Measurements from ENCODE around the gene PLEKHN1.
A peak's percentile ranks its signal among the peaks of the same experiment; 100 is the strongest.

Gene PLEKHN1

DNA sequence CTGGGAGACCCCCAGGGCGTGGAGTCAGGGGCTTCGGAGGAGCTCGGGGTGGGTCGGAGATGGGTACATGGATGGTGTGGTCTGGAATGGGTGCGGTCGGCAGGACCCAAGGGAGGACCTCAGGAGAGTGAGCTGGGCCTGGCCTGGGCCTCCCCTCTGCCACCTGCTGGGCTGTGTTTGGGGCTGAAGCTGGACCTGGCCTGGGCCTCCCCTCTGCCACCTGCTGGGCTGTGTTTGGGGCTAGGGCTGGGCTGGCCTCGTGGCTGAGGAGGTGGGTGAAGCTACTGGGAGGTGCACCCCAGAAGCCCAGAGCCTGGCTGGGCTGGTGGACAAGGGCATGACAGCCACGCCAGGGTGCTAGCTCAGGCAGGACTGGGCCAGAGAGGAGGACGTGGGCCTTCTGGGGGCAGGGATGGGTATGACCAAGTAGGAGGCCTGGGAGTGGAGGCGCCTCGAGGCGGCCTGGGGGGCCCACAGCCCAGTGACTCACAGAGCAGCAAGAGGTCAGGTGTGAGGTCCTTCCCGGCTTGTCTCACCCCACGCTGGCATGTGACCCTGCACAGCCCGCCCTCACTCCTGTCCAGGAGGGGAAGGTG is 28.1 kb upstream of the PLEKHN1 start:
- H3K9ac ChIP-seq (ENCODE audit: low read length in 5 of 5) = no peak overlapping the region
- no peak overlapping the region for H3K27ac ChIP-seq (ENCODE audit: low read depth, low read length)
- H3K4me1 ChIP-seq (ENCODE audit: control insufficient read depth in 5 of 5, insufficient read depth in 5 of 5, low read length in 5 of 5) = peaks cover 0 to 37% (median 28%) of the 10 kb centered on the region in 5 donors
- peaks cover 57 to 68% (median 65%) of the 10 kb centered on the region in 5 donors for H3K27me3 ChIP-seq (ENCODE audit: control insufficient read depth in 5 of 5, insufficient read depth in 4 of 5, low read length in 5 of 5)
- H3K36me3 ChIP-seq (ENCODE audit: control insufficient read depth in 5 of 5, insufficient read depth in 5 of 5, low read length in 5 of 5) = no peaks in the 10 kb centered on the region
- H3K9me3 ChIP-seq (ENCODE audit: control insufficient read depth in 5 of 5, low read length in 5 of 5) = no peaks in the 10 kb centered on the region
- no peak overlapping the region for H3K4me3 ChIP-seq (ENCODE audit: low read depth in 1 of 5, low read length in 5 of 5)

GRCh38 chr1:938711-939489 is 27.4 kb upstream of the PLEKHN1 start:
- Histone ChIP-seq H3K9ac (ENCODE audit: low read length in 5 of 5) (no peak overlapping the region), H3K9me3 (ENCODE audit: control insufficient read depth in 5 of 5, low read length in 5 of 5) (no peaks in the 10 kb centered on the region), H3K36me3 (ENCODE audit: control insufficient read depth in 5 of 5, insufficient read depth in 5 of 5, low read length in 5 of 5) (no peaks in the 10 kb centered on the region), H3K27me3 (ENCODE audit: control insufficient read depth in 5 of 5, insufficient read depth in 4 of 5, low read length in 5 of 5) (peaks cover 56 to 68% (median 61%) of the 10 kb centered on the region in 5 donors), H3K4me1 (ENCODE audit: control insufficient read depth in 5 of 5, insufficient read depth in 5 of 5, low read length in 5 of 5) (peaks cover 0 to 37% (median 28%) of the 10 kb centered on the region in 5 donors), H3K27ac (ENCODE audit: low read depth, low read length) (no peak overlapping the region), H3K4me3 (ENCODE audit: low read depth in 1 of 5, low read length in 5 of 5) (no peak overlapping the region)

GRCh38 chr1:939511-940106 is 26.7 kb upstream of the PLEKHN1 start:
- peaks cover 0 to 37% (median 28%) of the 10 kb centered on the region in 5 donors for H3K4me1 ChIP-seq (ENCODE audit: control insufficient read depth in 5 of 5, insufficient read depth in 5 of 5, low read length in 5 of 5)

GRCh38 chr1:940107-941014 is 25.9 kb upstream of the PLEKHN1 start:
- no peak overlapping the region for H3K27ac ChIP-seq (ENCODE audit: low read depth, low read length)

More at GRCh38 chr1:939511-940106, 26.7 kb upstream of the PLEKHN1 start:
- Histone ChIP-seq H3K36me3 (ENCODE audit: control insufficient read depth in 5 of 5, insufficient read depth in 5 of 5, low read length in 5 of 5) (peaks cover 0 to 2% (median 0%) of the 10 kb centered on the region in 5 donors), H3K4me3 (ENCODE audit: low read depth in 1 of 5, low read length in 5 of 5) (peak overlapping the region in 2 of 5 donors; percentile 15 to 26), H3K9ac (ENCODE audit: low read length in 5 of 5) (no peak overlapping the region), H3K9me3 (ENCODE audit: control insufficient read depth in 5 of 5, low read length in 5 of 5) (no peaks in the 10 kb centered on the region), H3K27me3 (ENCODE audit: control insufficient read depth in 5 of 5, insufficient read depth in 4 of 5, low read length in 5 of 5) (peaks cover 56 to 68% (median 61%) of the 10 kb centered on the region in 5 donors), H3K27ac (ENCODE audit: low read depth, low read length) (no peak overlapping the region)

DNA sequence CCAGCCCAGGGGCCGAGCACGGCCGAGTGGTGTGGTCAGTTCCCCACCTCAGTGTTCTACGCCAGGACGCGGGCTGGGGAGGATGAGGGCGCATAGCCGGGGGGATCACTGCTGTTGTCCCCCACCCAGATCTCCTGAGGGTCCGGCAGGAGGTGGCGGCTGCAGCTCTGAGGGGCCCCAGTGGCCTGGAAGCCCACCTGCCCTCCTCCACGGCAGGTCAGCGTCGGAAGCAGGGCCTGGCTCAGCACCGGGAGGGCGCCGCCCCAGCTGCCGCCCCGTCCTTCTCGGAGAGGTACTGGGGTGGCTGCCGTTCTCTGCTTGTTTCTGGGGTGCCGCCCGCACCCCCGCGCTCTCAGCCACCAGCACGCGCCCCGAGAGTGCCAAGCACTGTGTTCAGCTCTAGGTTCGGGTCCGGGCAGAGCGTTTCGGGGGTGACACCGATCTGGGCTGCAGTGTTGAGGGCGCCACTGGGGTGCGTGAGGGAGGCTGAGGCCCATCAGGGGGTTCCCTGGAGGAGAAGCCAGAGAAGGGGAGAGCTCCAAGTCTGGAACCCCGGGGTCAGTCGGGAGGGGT is 25.2 kb upstream of the PLEKHN1 start:
- H3K4me1 ChIP-seq (ENCODE audit: control insufficient read depth in 5 of 5, insufficient read depth in 5 of 5, low read length in 5 of 5) = peaks cover 0 to 28% (median 22%) of the 10 kb centered on the region in 5 donors
- H3K27me3 ChIP-seq (ENCODE audit: control insufficient read depth in 5 of 5, insufficient read depth in 4 of 5, low read length in 5 of 5) = peaks cover 47 to 56% (median 52%) of the 10 kb centered on the region in 5 donors
- H3K9me3 ChIP-seq (ENCODE audit: control insufficient read depth in 5 of 5, low read length in 5 of 5) = no peaks in the 10 kb centered on the region
- H3K9ac ChIP-seq (ENCODE audit: low read length in 5 of 5) = no peak overlapping the region
- H3K4me3 ChIP-seq (ENCODE audit: low read depth in 1 of 5, low read length in 5 of 5) = peak overlapping the region in 2 of 5 donors; percentile 48 to 61
- H3K27ac ChIP-seq (ENCODE audit: low read depth, low read length) = no peak overlapping the region
- H3K36me3 ChIP-seq (ENCODE audit: control insufficient read depth in 5 of 5, insufficient read depth in 5 of 5, low read length in 5 of 5) = peaks cover 0 to 17% (median 13%) of the 10 kb centered on the region in 5 donors

More at GRCh38 chr1:940107-941014, 25.9 kb upstream of the PLEKHN1 start:
- Histone ChIP-seq H3K27me3 (ENCODE audit: control insufficient read depth in 5 of 5, insufficient read depth in 4 of 5, low read length in 5 of 5) (peaks cover 54 to 62% (median 56%) of the 10 kb centered on the region in 5 donors), H3K9ac (ENCODE audit: low read length in 5 of 5) (no peak overlapping the region), H3K36me3 (ENCODE audit: control insufficient read depth in 5 of 5, insufficient read depth in 5 of 5, low read length in 5 of 5) (peaks cover 0 to 10% (median 5%) of the 10 kb centered on the region in 5 donors), H3K4me3 (ENCODE audit: low read depth in 1 of 5, low read length in 5 of 5) (peak overlapping the region in 4 of 5 donors; percentile 27 to 61 (median 46)), H3K9me3 (ENCODE audit: control insufficient read depth in 5 of 5, low read length in 5 of 5) (no peaks in the 10 kb centered on the region), H3K4me1 (ENCODE audit: control insufficient read depth in 5 of 5, insufficient read depth in 5 of 5, low read length in 5 of 5) (peaks cover 0 to 34% (median 28%) of the 10 kb centered on the region in 5 donors)

- Histone ChIP-seq H3K4me1 (ENCODE audit: control insufficient read depth in 5 of 5, insufficient read depth in 5 of 5, low read length in 5 of 5) (peaks cover 0 to 28% (median 22%) of the 10 kb centered on the region in 5 donors), H3K27ac (ENCODE audit: low read depth, low read length) (no peak overlapping the region), H3K9ac (ENCODE audit: low read length in 5 of 5) (no peak overlapping the region), H3K4me3 (ENCODE audit: low read depth in 1 of 5, low read length in 5 of 5) (peak overlapping the region in 1 of 5 donors; percentile 61), H3K9me3 (ENCODE audit: control insufficient read depth in 5 of 5, low read length in 5 of 5) (no peaks in the 10 kb centered on the region), H3K27me3 (ENCODE audit: control insufficient read depth in 5 of 5, insufficient read depth in 4 of 5, low read length in 5 of 5) (peaks cover 41 to 50% (median 47%) of the 10 kb centered on the region in 5 donors), H3K36me3 (ENCODE audit: control insufficient read depth in 5 of 5, insufficient read depth in 5 of 5, low read length in 5 of 5) (peaks cover 0 to 23% (median 20%) of the 10 kb centered on the region in 5 donors)
These were observed 24.5 kb upstream of the PLEKHN1 start for GRCh38 chr1:941588-942383.

GRCh38 chr1:942411-942821 is 23.9 kb upstream of the PLEKHN1 start:
- no peak overlapping the region for H3K4me3 ChIP-seq (ENCODE audit: low read depth in 1 of 5, low read length in 5 of 5)
- peaks cover 0 to 28% (median 22%) of the 10 kb centered on the region in 5 donors for H3K4me1 ChIP-seq (ENCODE audit: control insufficient read depth in 5 of 5, insufficient read depth in 5 of 5, low read length in 5 of 5)
- H3K27ac ChIP-seq (ENCODE audit: low read depth, low read length) = no peak overlapping the region
- H3K9ac ChIP-seq (ENCODE audit: low read length in 5 of 5) = no peak overlapping the region
- H3K9me3 ChIP-seq (ENCODE audit: control insufficient read depth in 5 of 5, low read length in 5 of 5) = no peaks in the 10 kb centered on the region
- peaks cover 0 to 28% (median 26%) of the 10 kb centered on the region in 5 donors for H3K36me3 ChIP-seq (ENCODE audit: control insufficient read depth in 5 of 5, insufficient read depth in 5 of 5, low read length in 5 of 5)
- peaks cover 41 to 46% (median 44%) of the 10 kb centered on the region in 5 donors for H3K27me3 ChIP-seq (ENCODE audit: control insufficient read depth in 5 of 5, insufficient read depth in 4 of 5, low read length in 5 of 5)

GRCh38 chr1:942864-943533 is 23.3 kb upstream of the PLEKHN1 start:
- Histone ChIP-seq H3K4me3 (ENCODE audit: low read depth in 1 of 5, low read length in 5 of 5) (no peak overlapping the region), H3K9me3 (ENCODE audit: control insufficient read depth in 5 of 5, low read length in 5 of 5) (no peaks in the 10 kb centered on the region), H3K9ac (ENCODE audit: low read length in 5 of 5) (no peak overlapping the region), H3K36me3 (ENCODE audit: control insufficient read depth in 5 of 5, insufficient read depth in 5 of 5, low read length in 5 of 5) (peaks cover 0 to 34% (median 32%) of the 10 kb centered on the region in 5 donors), H3K4me1 (ENCODE audit: control insufficient read depth in 5 of 5, insufficient read depth in 5 of 5, low read length in 5 of 5) (peaks cover 0 to 28% (median 22%) of the 10 kb centered on the region in 5 donors), H3K27me3 (ENCODE audit: control insufficient read depth in 5 of 5, insufficient read depth in 4 of 5, low read length in 5 of 5) (peaks cover 37 to 41% (median 40%) of the 10 kb centered on the region in 5 donors), H3K27ac (ENCODE audit: low read depth, low read length) (no peak overlapping the region)
